ENCODE results near the gene SMTNL1. TPM values are rescaled to one million over a fixed set of nuclear protein-coding genes. Genes with fewer than 3 reads are reported as not detected.
A peak's percentile ranks its signal among the peaks of the same experiment; 100 is the strongest.

The SMTNL1 gene
- total and polyA plus RNA-seq, 9 of the 15 experiments (the other 6 are each of a cell fraction or from before 2014, with no cell fraction given), result not detected

DNA sequence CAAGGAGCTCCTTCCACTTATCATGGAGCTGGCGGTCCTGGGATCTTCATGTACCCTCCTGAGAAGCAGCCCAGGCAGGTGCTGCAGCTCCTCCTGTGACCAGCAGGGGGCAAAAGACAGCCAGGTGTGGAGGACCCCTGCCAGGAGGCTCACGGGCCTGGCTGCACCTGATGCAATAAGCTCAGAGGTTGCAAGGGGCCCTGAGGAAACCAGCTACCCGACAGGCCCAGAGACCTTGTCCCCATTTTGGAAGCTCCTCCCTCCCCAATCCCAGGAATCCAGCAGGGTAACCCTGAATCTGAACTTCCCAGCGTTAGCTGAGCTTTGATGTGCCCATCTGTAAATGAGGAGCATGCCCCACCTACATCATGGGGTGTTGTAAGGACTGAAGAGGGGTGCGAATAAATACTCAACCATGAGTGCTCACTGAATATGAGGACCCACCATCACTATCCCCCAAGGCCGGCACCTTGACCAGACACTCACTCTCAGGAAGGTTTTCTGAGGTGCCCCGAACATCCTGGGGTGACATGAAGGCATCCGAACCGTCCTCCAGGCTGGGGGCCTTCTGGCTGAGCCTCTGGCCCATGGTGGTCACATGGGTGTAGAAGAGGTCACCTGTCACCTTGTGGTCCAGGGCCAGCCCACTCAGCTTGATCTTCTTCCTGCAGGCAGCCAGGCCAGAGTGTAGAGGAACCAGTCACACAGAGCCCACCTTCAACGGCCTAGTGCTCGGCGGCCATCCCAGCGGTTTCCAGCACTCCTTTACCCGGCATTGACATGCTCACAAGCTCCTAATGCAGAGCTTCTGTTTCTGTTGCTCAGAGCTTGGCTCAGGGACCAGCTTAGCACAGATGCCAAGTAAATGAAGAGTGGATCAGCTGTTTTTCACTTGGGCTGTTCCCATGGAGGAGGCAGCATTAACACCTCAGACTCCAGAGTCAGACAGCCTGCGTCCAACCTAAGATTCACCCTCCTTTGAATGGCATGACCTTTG is 43.6 kb upstream of the SMTNL1 start (continued):
- TF ChIP-seq, protein P1, sequence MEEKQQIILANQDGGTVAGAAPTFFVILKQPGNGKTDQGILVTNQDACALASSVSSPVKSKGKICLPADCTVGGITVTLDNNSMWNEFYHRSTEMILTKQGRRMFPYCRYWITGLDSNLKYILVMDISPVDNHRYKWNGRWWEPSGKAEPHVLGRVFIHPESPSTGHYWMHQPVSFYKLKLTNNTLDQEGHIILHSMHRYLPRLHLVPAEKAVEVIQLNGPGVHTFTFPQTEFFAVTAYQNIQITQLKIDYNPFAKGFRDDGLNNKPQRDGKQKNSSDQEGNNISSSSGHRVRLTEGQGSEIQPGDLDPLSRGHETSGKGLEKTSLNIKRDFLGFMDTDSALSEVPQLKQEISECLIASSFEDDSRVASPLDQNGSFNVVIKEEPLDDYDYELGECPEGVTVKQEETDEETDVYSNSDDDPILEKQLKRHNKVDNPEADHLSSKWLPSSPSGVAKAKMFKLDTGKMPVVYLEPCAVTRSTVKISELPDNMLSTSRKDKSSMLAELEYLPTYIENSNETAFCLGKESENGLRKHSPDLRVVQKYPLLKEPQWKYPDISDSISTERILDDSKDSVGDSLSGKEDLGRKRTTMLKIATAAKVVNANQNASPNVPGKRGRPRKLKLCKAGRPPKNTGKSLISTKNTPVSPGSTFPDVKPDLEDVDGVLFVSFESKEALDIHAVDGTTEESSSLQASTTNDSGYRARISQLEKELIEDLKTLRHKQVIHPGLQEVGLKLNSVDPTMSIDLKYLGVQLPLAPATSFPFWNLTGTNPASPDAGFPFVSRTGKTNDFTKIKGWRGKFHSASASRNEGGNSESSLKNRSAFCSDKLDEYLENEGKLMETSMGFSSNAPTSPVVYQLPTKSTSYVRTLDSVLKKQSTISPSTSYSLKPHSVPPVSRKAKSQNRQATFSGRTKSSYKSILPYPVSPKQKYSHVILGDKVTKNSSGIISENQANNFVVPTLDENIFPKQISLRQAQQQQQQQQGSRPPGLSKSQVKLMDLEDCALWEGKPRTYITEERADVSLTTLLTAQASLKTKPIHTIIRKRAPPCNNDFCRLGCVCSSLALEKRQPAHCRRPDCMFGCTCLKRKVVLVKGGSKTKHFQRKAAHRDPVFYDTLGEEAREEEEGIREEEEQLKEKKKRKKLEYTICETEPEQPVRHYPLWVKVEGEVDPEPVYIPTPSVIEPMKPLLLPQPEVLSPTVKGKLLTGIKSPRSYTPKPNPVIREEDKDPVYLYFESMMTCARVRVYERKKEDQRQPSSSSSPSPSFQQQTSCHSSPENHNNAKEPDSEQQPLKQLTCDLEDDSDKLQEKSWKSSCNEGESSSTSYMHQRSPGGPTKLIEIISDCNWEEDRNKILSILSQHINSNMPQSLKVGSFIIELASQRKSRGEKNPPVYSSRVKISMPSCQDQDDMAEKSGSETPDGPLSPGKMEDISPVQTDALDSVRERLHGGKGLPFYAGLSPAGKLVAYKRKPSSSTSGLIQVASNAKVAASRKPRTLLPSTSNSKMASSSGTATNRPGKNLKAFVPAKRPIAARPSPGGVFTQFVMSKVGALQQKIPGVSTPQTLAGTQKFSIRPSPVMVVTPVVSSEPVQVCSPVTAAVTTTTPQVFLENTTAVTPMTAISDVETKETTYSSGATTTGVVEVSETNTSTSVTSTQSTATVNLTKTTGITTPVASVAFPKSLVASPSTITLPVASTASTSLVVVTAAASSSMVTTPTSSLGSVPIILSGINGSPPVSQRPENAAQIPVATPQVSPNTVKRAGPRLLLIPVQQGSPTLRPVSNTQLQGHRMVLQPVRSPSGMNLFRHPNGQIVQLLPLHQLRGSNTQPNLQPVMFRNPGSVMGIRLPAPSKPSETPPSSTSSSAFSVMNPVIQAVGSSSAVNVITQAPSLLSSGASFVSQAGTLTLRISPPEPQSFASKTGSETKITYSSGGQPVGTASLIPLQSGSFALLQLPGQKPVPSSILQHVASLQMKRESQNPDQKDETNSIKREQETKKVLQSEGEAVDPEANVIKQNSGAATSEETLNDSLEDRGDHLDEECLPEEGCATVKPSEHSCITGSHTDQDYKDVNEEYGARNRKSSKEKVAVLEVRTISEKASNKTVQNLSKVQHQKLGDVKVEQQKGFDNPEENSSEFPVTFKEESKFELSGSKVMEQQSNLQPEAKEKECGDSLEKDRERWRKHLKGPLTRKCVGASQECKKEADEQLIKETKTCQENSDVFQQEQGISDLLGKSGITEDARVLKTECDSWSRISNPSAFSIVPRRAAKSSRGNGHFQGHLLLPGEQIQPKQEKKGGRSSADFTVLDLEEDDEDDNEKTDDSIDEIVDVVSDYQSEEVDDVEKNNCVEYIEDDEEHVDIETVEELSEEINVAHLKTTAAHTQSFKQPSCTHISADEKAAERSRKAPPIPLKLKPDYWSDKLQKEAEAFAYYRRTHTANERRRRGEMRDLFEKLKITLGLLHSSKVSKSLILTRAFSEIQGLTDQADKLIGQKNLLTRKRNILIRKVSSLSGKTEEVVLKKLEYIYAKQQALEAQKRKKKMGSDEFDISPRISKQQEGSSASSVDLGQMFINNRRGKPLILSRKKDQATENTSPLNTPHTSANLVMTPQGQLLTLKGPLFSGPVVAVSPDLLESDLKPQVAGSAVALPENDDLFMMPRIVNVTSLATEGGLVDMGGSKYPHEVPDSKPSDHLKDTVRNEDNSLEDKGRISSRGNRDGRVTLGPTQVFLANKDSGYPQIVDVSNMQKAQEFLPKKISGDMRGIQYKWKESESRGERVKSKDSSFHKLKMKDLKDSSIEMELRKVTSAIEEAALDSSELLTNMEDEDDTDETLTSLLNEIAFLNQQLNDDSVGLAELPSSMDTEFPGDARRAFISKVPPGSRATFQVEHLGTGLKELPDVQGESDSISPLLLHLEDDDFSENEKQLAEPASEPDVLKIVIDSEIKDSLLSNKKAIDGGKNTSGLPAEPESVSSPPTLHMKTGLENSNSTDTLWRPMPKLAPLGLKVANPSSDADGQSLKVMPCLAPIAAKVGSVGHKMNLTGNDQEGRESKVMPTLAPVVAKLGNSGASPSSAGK (IDR thresholded peaks at IDR 0.05), result 0 out of 2 replicates have a peak, but pooled peaks have one; percentile 24
- TF ChIP-seq, protein P2, sequence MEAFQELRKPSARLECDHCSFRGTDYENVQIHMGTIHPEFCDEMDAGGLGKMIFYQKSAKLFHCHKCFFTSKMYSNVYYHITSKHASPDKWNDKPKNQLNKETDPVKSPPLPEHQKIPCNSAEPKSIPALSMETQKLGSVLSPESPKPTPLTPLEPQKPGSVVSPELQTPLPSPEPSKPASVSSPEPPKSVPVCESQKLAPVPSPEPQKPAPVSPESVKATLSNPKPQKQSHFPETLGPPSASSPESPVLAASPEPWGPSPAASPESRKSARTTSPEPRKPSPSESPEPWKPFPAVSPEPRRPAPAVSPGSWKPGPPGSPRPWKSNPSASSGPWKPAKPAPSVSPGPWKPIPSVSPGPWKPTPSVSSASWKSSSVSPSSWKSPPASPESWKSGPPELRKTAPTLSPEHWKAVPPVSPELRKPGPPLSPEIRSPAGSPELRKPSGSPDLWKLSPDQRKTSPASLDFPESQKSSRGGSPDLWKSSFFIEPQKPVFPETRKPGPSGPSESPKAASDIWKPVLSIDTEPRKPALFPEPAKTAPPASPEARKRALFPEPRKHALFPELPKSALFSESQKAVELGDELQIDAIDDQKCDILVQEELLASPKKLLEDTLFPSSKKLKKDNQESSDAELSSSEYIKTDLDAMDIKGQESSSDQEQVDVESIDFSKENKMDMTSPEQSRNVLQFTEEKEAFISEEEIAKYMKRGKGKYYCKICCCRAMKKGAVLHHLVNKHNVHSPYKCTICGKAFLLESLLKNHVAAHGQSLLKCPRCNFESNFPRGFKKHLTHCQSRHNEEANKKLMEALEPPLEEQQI (IDR thresholded peaks at IDR 0.05), result no peak
- TF ChIP-seq SRF (CRISPR knock-in tag; IDR thresholded peaks at IDR 0.05), result 0 out of 4 replicates have a peak, but pooled peaks of 1 of the 2 experiments have one; percentile 26
- TF ChIP-seq GTF2E2 (tag; IDR thresholded peaks at IDR 0.05), result no peak
- no peak for TF ChIP-seq ZFP30 (CRISPR knock-in tag; IDR thresholded peaks at IDR 0.05; ENCODE audit: borderline replicate concordance)
- no peak for TF ChIP-seq CC2D1A (IDR thresholded peaks at IDR 0.05)
- no peak for TF ChIP-seq KDM5B (IDR thresholded peaks at IDR 0.05; ENCODE audit: insufficient replicate concordance, low read depth, low read length)
- no peak for TF ChIP-seq OTX1 (CRISPR knock-in tag; IDR thresholded peaks at IDR 0.05)
- TF ChIP-seq CBFA2T2 (conservative IDR thresholded peaks at IDR 0.05), result no peak
- peak; percentile 50 for TF ChIP-seq RBFOX2 (IDR thresholded peaks at IDR 0.05; ENCODE audit: low read depth, low read length)
- TF ChIP-seq FOXJ3 (CRISPR knock-in tag; IDR thresholded peaks at IDR 0.05), result no peak

Measured in K562 (cell line).